ENCODE measurements around the gene CNR1. TPM values are rescaled to one million over a fixed set of nuclear protein-coding genes. Genes with fewer than 3 reads are reported as not detected.
"Not testable (repeated sequence)": the region's sequence is repeated elsewhere in the genome, so short reads cannot be mapped to it uniquely, and the experiment has no call there.

CNR1 gene
- 1 to 10 TPM in 1 of 3 donors, under 1 TPM in 2; 0.88 to 1.1 (median 0.90) TPM for polyA plus RNA-seq (ENCODE audit: insufficient read length in 3 of 3)

GRCh38 chr6:88165844-88166492 is at the start of gene CNR1:
Gene CNR1, minus strand, starts transcription at chr6:88166347. Its CDS starts 21,073 bp downstream, at chr6:88145274.
- no peak for DNase-seq (ENCODE audit: low read depth in 3 of 3, low spot score in 2 of 3)

GRCh38 chr6:88211446-88211845 is 45.3 kb upstream of the CNR1 start:
- DNase-seq (ENCODE audit: low read depth in 3 of 3, low spot score in 2 of 3): no peak

- DNase-seq (ENCODE audit: low read depth in 3 of 3, low spot score in 2 of 3): no peak
Observed at GRCh38 chr6:88209301-88209700, 43.2 kb upstream of the CNR1 start.

- no peak for DNase-seq (ENCODE audit: low read depth in 3 of 3, low spot score in 2 of 3)
Observed at GRCh38 chr6:88208726-88209125, 42.6 kb upstream of the CNR1 start.

GRCh38 chr6:88201734-88202133 is 35.6 kb upstream of the CNR1 start:
- not testable (repeated sequence) for DNase-seq (ENCODE audit: low read depth in 3 of 3, low spot score in 2 of 3)

- DNase-seq (ENCODE audit: low read depth in 3 of 3, low spot score in 2 of 3): no peak
Observed at GRCh38 chr6:88184921-88185320, 18.8 kb upstream of the CNR1 start.

- no peak for DNase-seq (ENCODE audit: low read depth in 3 of 3, low spot score in 2 of 3)
Observed at GRCh38 chr6:88183471-88183870, 17.3 kb upstream of the CNR1 start.

GRCh38 chr6:88179692-88180091 is 13.5 kb upstream of the CNR1 start:
- DNase-seq (ENCODE audit: low read depth in 3 of 3, low spot score in 2 of 3): no peak

- DNase-seq (ENCODE audit: low read depth in 3 of 3, low spot score in 2 of 3): no peak
Observed at GRCh38 chr6:88177961-88178464, 11.9 kb upstream of the CNR1 start.

- DNase-seq (ENCODE audit: low read depth in 3 of 3, low spot score in 2 of 3): no peak
Observed at GRCh38 chr6:88174906-88175305, 8.8 kb upstream of the CNR1 start.

GRCh38 chr6:88171312-88171711 is 5.2 kb upstream of the CNR1 start:
- DNase-seq (ENCODE audit: low read depth in 3 of 3, low spot score in 2 of 3): no peak

GRCh38 chr6:88168362-88168761 is 2.2 kb upstream of the CNR1 start:
- no peak for DNase-seq (ENCODE audit: low read depth in 3 of 3, low spot score in 2 of 3)

GRCh38 chr6:88167352-88167937 is 1.3 kb upstream of the CNR1 start:
- DNase-seq (ENCODE audit: low read depth in 3 of 3, low spot score in 2 of 3): no peak

- no peak for DNase-seq (ENCODE audit: low read depth in 3 of 3, low spot score in 2 of 3)
Observed at GRCh38 chr6:88166493-88167351, 575 bp upstream of the CNR1 start.

GRCh38 chr6:88165087-88165843 is 882 bp downstream of the CNR1 start:
- DNase-seq (ENCODE audit: low read depth in 3 of 3, low spot score in 2 of 3): no peak

- DNase-seq (ENCODE audit: low read depth in 3 of 3, low spot score in 2 of 3): no peak
Observed at GRCh38 chr6:88164061-88164460, 2.1 kb downstream of the CNR1 start.

- DNase-seq (ENCODE audit: low read depth in 3 of 3, low spot score in 2 of 3): no peak
Observed at GRCh38 chr6:88163616-88164015, 2.5 kb downstream of the CNR1 start.

GRCh38 chr6:88161940-88162339 is 4.2 kb downstream of the CNR1 start:
- no peak for DNase-seq (ENCODE audit: low read depth in 3 of 3, low spot score in 2 of 3)

- no peak for DNase-seq (ENCODE audit: low read depth in 3 of 3, low spot score in 2 of 3)
Observed at GRCh38 chr6:88157106-88157505, 9.0 kb downstream of the CNR1 start.

GRCh38 chr6:88145298-88145963 is 20.7 kb downstream of the CNR1 start:
- no peak for DNase-seq (ENCODE audit: low read depth in 3 of 3, low spot score in 2 of 3)

Measured in right renal cortex interstitium (tissue), 3 donors.